ENCODE results near the gene GALNT11.
"Not testable (repeated sequence)": the region's sequence is repeated elsewhere in the genome, so short reads cannot be mapped to it uniquely, and the experiment has no call there.

The GALNT11 gene

DNA sequence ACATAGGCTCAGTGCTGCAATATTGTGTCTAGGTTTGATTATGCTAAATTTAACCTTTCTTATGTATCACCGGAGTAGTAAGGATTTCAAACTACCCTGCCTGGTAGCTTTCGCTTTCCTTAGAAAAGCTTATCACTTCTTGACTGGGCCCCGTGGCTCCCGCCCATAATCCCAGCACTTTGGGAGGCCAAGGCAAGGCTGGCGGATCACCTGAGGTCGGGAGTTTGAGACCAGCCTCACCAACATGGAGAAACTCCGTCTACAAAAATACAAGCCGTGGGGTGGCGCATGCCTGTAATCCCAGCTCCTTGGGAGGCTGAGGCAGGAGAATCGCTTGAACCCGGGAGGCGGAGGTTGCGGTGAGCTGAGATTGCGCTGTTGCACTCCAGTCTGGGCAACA is 49.9 kb downstream of the GALNT11 start:
- not testable (repeated sequence) for DNase-seq (ENCODE audit: low spot score)

DNA sequence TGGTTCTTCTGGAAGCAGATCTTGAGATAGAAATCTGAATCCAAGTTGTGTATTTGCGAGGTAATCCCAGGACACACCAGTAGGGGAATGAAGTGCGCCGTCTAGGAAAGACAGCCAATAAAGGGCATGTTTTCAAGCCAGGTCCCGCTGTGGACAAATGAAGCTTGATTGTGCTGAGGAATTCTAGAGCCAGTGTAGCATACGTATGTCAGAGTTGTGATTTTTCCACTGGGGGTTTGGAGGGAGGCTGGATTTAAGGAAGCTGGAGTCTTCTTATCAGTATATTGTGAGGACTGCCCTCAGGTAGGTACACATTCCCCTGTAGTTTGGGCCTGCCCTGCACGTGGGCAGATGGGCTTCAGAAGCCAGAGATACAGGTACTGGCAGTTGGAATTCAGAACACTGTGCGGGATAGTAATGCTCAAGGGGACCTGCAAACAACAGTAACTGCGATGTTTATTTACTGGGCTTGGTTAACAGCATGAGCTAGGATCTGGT is 50.9 kb downstream of the GALNT11 start:
- no peak for DNase-seq (ENCODE audit: low spot score)

DNA sequence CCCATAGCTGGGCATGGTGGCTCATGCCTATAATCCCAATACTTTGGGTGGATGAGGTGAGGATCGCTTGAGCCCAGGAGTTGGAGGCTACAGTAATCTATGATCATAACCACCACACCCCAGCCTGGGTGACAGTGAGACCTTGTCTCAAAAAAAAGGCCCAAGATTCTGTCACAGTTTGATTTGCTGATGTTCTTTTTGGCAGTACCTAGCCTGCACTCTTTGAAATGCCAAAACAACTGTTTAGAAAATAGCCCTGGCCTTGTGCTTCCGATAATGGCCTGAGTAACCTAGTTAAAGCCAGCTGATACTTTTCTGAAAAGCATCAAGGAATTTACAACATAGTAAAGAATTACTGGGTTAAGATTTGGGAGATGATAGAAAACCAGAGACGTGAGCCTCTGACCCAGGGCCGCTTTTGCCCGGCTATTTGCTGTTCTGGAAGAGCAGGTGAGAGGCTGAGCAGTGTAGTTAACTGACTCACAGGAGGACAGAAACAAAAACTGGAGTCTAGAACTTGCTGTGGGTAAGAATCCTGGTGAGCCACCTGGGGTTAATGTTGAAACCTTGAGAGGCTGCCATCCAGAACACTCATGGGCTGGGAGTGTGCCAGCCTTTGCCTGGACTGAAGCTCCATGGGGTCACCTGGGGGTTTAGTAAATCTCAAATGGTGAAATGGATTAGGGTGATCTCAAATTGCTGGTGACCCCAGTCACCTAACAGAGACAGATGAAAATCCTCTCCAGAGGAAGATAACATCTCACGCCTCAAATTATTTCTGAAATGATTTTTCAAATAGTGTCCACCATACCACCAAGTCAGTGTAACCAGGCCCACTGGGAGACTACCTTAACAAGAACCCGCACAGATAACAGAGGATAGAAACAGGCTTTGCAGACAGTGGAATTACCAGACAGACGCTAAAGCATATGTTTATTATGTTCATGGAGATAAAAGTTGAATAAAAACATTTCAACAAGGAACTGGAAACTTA is 51.8 kb downstream of the GALNT11 start:
- no peak for DNase-seq (ENCODE audit: low spot score)

DNA sequence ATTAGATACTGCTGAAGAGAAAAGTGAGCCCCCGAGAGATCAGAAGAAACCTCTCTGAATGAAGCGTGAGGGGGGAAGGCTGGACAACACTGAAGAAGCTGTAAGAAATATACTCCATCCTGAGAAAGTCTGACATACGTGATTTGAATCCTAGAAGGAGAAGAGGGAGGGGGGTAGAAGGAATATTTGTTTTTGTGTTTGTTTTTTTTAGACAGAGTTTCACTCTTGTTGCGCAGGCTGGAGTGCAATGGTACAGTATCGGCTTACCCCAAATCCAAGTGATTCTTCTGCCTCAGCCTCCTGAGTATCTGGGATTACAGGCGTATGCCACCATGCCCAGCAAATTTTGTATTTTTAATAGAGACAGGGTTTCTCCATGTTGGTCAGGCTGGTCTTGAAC is 52.6 kb downstream of the GALNT11 start:
- DNase-seq (ENCODE audit: low spot score), result no peak

GRCh38 chr7:152078786-152079185 is 53.3 kb downstream of the GALNT11 start:
- no peak for DNase-seq (ENCODE audit: low spot score)

GRCh38 chr7:152081088-152081487 is 55.6 kb downstream of the GALNT11 start:
- no peak for DNase-seq (ENCODE audit: low spot score)

- not testable (repeated sequence) for DNase-seq (ENCODE audit: low spot score)
These were observed 56.7 kb downstream of the GALNT11 start for GRCh38 chr7:152082073-152082721.

GRCh38 chr7:152085131-152085530 is 59.7 kb downstream of the GALNT11 start:
- DNase-seq (ENCODE audit: low spot score), result no peak

DNA sequence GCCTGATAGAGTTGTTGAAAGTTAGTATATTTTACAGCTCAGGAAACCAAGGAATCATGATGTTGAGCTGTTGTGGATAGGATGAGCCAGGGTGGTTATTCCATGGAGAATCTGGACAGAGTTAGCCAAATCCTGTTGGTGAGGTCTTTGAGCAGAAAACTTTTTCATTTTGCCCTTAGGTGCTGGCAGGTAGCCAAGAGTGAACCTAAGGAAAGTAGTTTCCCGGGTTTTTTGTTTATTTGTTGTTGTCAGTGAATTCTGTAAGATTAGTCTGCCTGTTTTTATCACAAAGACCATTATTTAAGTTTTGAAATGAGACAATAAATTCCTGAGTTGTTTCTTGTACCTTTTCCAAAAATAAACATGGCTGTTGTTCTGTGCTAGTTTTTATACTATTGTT is 61.0 kb downstream of the GALNT11 start:
- DNase-seq (ENCODE audit: low spot score), result no peak

DNA sequence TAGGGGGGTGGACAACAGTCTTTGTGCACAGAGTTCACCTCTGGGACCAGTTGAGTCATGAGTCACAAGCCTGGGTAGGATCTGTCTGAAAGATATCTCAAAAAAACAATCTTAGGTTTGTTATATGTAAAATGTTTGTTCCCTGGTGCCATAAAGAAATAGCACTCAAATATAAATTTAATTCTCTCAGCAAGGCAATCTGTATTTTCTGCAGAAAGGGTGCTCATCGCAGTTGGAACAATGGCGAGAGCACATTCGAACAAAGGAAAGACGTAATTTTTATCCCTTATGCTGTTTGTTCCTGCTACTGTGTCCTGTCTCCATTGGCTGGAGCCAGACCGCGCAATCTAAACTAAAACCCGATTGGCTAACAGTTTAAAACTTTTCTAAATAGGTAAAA is 63.7 kb downstream of the GALNT11 start:
- no peak for DNase-seq (ENCODE audit: low spot score)

- no peak for DNase-seq (ENCODE audit: low spot score)
These were observed 65.3 kb downstream of the GALNT11 start for GRCh38 chr7:152090747-152091146.

GRCh38 chr7:152093717-152094116 is 68.2 kb downstream of the GALNT11 start:
- DNase-seq (ENCODE audit: low spot score), result no peak

GRCh38 chr7:152095771-152096170 is 70.3 kb downstream of the GALNT11 start:
- DNase-seq (ENCODE audit: low spot score), result no peak

GRCh38 chr7:152097330-152097729 is 71.9 kb downstream of the GALNT11 start:
- DNase-seq (ENCODE audit: low spot score), result no peak

- DNase-seq (ENCODE audit: low spot score), result no peak
These were observed 77.6 kb downstream of the GALNT11 start for GRCh38 chr7:152103066-152103465.

GRCh38 chr7:152103691-152104090 is 78.2 kb downstream of the GALNT11 start:
- no peak for DNase-seq (ENCODE audit: low spot score)

GRCh38 chr7:152105205-152105604 is 79.7 kb downstream of the GALNT11 start:
- no peak for DNase-seq (ENCODE audit: low spot score)

- DNase-seq (ENCODE audit: low spot score), result no peak
These were observed 81.5 kb downstream of the GALNT11 start for GRCh38 chr7:152106990-152107389.

GRCh38 chr7:152107945-152108344 is 82.5 kb downstream of the GALNT11 start:
- DNase-seq (ENCODE audit: low spot score), result no peak

- no peak for DNase-seq (ENCODE audit: low spot score)
These were observed 82.9 kb downstream of the GALNT11 start for GRCh38 chr7:152108359-152108758.

- DNase-seq (ENCODE audit: low spot score), result no peak
These were observed 87.4 kb downstream of the GALNT11 start for GRCh38 chr7:152112829-152113228.

DNA sequence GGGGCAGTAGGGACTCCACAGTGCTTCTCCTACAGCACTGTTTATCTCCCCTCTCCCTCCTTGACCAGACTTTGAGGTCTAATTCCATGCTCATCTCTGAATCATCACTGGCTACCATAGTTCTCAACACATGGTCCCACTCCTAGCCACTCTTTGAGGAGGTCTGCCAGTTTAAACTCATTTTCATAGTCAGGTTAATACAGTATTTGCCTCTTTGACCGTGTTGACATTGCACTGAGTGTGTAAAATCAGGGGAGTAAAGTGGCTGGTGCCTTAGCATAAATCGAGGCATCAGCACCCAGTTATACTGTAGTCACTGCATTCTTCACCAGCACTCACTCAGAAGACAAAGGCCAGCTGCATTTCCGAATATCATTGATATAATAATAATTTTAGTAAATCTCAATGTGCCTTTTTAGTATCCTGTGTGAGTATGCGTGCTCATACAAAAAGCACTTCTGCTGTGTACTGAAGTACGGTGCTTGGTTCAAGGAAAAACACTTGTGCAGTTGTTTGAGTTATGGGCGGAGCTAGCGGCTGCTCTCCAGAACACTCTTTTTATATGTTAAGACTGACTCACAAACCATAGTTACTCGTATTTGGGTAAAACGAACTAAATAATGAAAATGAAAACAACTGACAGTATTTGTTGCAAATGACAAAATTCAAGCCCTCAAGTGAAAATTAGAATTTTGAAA is 89.7 kb downstream of the GALNT11 start:
- no peak for DNase-seq (ENCODE audit: low spot score)

Data from left forelimb (tissue), 1 donor.